ENCODE data around the gene S1PR3.

DNA sequence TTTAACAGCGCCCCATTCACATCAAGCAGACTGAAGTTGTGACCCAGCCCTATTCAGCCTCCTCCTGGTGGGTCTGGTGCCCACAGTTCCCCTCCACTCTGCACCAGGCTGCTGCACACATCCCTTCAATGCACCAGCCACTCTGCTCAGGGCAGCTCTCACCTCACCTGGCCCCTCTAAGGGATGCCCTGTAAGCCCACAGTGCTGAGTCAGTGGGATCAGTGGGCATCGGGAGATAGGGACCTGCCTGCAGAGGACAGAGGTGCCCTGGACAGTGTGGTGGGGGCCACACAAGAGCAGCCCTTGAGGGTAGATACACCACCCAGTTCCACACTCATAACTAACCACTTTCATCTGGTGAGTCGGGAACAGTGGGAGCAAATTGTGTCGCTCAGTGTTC, 38.3 kb upstream of the S1PR3 start:
- TF ChIP-seq, protein P1, sequence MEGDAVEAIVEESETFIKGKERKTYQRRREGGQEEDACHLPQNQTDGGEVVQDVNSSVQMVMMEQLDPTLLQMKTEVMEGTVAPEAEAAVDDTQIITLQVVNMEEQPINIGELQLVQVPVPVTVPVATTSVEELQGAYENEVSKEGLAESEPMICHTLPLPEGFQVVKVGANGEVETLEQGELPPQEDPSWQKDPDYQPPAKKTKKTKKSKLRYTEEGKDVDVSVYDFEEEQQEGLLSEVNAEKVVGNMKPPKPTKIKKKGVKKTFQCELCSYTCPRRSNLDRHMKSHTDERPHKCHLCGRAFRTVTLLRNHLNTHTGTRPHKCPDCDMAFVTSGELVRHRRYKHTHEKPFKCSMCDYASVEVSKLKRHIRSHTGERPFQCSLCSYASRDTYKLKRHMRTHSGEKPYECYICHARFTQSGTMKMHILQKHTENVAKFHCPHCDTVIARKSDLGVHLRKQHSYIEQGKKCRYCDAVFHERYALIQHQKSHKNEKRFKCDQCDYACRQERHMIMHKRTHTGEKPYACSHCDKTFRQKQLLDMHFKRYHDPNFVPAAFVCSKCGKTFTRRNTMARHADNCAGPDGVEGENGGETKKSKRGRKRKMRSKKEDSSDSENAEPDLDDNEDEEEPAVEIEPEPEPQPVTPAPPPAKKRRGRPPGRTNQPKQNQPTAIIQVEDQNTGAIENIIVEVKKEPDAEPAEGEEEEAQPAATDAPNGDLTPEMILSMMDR (conservative IDR thresholded peaks at IDR 0.05; ENCODE audit: low read length), result no peak
- no peak for TF ChIP-seq EZH2phosphoT487 (IDR thresholded peaks at IDR 0.05; ENCODE audit: borderline replicate concordance, low read depth, low read length)

All from OCI-LY7 (cell line).